T-helper 1 cell treated with Interleukin-12 subunit alpha and Interleukin-12 subunit beta and Interleukin-4 antibody, amounts not matched to agents 30 μg/mL and 1 μg/mL, for 36 hours (primary cell): ENCODE measurements around the gene ELL2.
"Not testable (repeated sequence)": the region's sequence is repeated elsewhere in the genome, so short reads cannot be mapped to it uniquely, and the experiment has no call there.

Experiments used
- H3K27ac Mint-ChIP-seq: one replicate; pipeline ENCODE4 v1.8.0; 2021; ENCODE audit warnings: mild to moderate bottlenecking, mixed read lengths
- H3K27me3 Mint-ChIP-seq: one replicate; pipeline ENCODE4 v1.8.0; 2021; ENCODE audit warnings: low read depth, mixed read lengths
- H3K36me3 Mint-ChIP-seq: one replicate; pipeline ENCODE4 v1.8.0; 2021; ENCODE audit warnings: low read depth, mixed read lengths
- H3K4me1 Mint-ChIP-seq: one replicate; pipeline ENCODE4 v1.8.0; 2021; ENCODE audit warnings: low read depth, mixed read lengths
- H3K4me3 Mint-ChIP-seq: one replicate; pipeline ENCODE4 v1.8.0; 2021; ENCODE audit warnings: mild to moderate bottlenecking, moderate library complexity, mixed read lengths
- H3K9me3 Mint-ChIP-seq: one replicate; pipeline ENCODE4 v1.8.0; 2021; ENCODE audit warnings: mixed read lengths

ELL2 gene

GRCh38 chr5:95870105-95870672 lies 91.5 kb downstream of the ELL2 start:
- H3K4me1 Mint-ChIP-seq: peaks cover 38% of the 10 kb centered on the region
- H3K27me3 Mint-ChIP-seq: no peaks in the 10 kb centered on the region
- H3K4me3 Mint-ChIP-seq: peak overlapping the region; percentile 65
- peaks cover 5% of the 10 kb centered on the region for H3K36me3 Mint-ChIP-seq
- peaks cover 7% of the 10 kb centered on the region for H3K9me3 Mint-ChIP-seq
- H3K27ac Mint-ChIP-seq: peak overlapping the region; percentile 96

GRCh38 chr5:95869173-95869855 lies 92.3 kb downstream of the ELL2 start:
- not testable (repeated sequence) for H3K27me3 Mint-ChIP-seq, H3K36me3 Mint-ChIP-seq, H3K9me3 Mint-ChIP-seq
- Mint-ChIP-seq H3K4me1 (peaks cover 38% of the 10 kb centered on the region), H3K4me3 (peak overlapping the region; percentile 34), H3K27ac (peak overlapping the region; percentile 79)

- Mint-ChIP-seq H3K27ac (no peak overlapping the region), H3K4me1 (peaks cover 42% of the 10 kb centered on the region), H3K27me3 (no peaks in the 10 kb centered on the region), H3K36me3 (peaks cover 5% of the 10 kb centered on the region), H3K9me3 (peaks cover 7% of the 10 kb centered on the region), H3K4me3 (no peak overlapping the region)
These were observed 93.5 kb downstream of the ELL2 start for GRCh38 chr5:95868136-95868535.

- H3K27me3 Mint-ChIP-seq: no peaks in the 10 kb centered on the region
- peaks cover 5% of the 10 kb centered on the region for H3K36me3 Mint-ChIP-seq
- peaks cover 50% of the 10 kb centered on the region for H3K4me1 Mint-ChIP-seq
- H3K9me3 Mint-ChIP-seq: peaks cover 7% of the 10 kb centered on the region
- H3K4me3 Mint-ChIP-seq: no peak overlapping the region
- H3K27ac Mint-ChIP-seq: no peak overlapping the region
These were observed 95.1 kb downstream of the ELL2 start for GRCh38 chr5:95866435-95867040.

- H3K4me1 Mint-ChIP-seq: peaks cover 45% of the 10 kb centered on the region
- peaks cover 5% of the 10 kb centered on the region for H3K36me3 Mint-ChIP-seq
- no peak overlapping the region for H3K27ac Mint-ChIP-seq
- H3K4me3 Mint-ChIP-seq: no peak overlapping the region
- peaks cover 7% of the 10 kb centered on the region for H3K9me3 Mint-ChIP-seq
- H3K27me3 Mint-ChIP-seq: no peaks in the 10 kb centered on the region
These were observed 96.6 kb downstream of the ELL2 start for GRCh38 chr5:95864944-95865504.

GRCh38 chr5:95864456-95864855 lies 97.2 kb downstream of the ELL2 start:
- Mint-ChIP-seq H3K4me1 (peaks cover 43% of the 10 kb centered on the region), H3K36me3 (peaks cover 5% of the 10 kb centered on the region), H3K4me3 (no peak overlapping the region), H3K27me3 (no peaks in the 10 kb centered on the region), H3K27ac (no peak overlapping the region), H3K9me3 (peaks cover 7% of the 10 kb centered on the region)

- peaks cover 7% of the 10 kb centered on the region for H3K9me3 Mint-ChIP-seq
- H3K36me3 Mint-ChIP-seq: peaks cover 5% of the 10 kb centered on the region
- H3K4me3 Mint-ChIP-seq: no peak overlapping the region
- peaks cover 44% of the 10 kb centered on the region for H3K4me1 Mint-ChIP-seq
- no peaks in the 10 kb centered on the region for H3K27me3 Mint-ChIP-seq
- no peak overlapping the region for H3K27ac Mint-ChIP-seq
These were observed 98.3 kb downstream of the ELL2 start for GRCh38 chr5:95863383-95863757.

GRCh38 chr5:95862671-95863382 lies 98.8 kb downstream of the ELL2 start:
- peak overlapping the region; percentile 6 for H3K4me3 Mint-ChIP-seq
- peaks cover 3% of the 10 kb centered on the region for H3K36me3 Mint-ChIP-seq

GRCh38 chr5:95861864-95862561 lies 99.6 kb downstream of the ELL2 start:
- H3K4me3 Mint-ChIP-seq: peak overlapping the region; percentile 21
- peaks cover 45% of the 10 kb centered on the region for H3K4me1 Mint-ChIP-seq
- H3K9me3 Mint-ChIP-seq: peaks cover under 1% of the 10 kb centered on the region
- no peaks in the 10 kb centered on the region for H3K36me3 Mint-ChIP-seq
- no peaks in the 10 kb centered on the region for H3K27me3 Mint-ChIP-seq
- H3K27ac Mint-ChIP-seq: peak overlapping the region; percentile 16

More at GRCh38 chr5:95862671-95863382, 98.8 kb downstream of the ELL2 start:
- H3K4me1 Mint-ChIP-seq: peaks cover 45% of the 10 kb centered on the region
- no peak overlapping the region for H3K27ac Mint-ChIP-seq
- H3K9me3 Mint-ChIP-seq: peaks cover 4% of the 10 kb centered on the region
- H3K27me3 Mint-ChIP-seq: no peaks in the 10 kb centered on the region

- peaks cover 45% of the 10 kb centered on the region for H3K4me1 Mint-ChIP-seq
- H3K27me3 Mint-ChIP-seq: no peaks in the 10 kb centered on the region
- no peaks in the 10 kb centered on the region for H3K36me3 Mint-ChIP-seq
- H3K9me3 Mint-ChIP-seq: no peaks in the 10 kb centered on the region
- H3K27ac Mint-ChIP-seq: peak overlapping the region; percentile 45
- H3K4me3 Mint-ChIP-seq: peak overlapping the region; percentile 16
These were observed 100.3 kb downstream of the ELL2 start for GRCh38 chr5:95861221-95861863.

- Mint-ChIP-seq H3K4me1 (peaks cover 43% of the 10 kb centered on the region), H3K36me3 (no peaks in the 10 kb centered on the region), H3K9me3 (no peaks in the 10 kb centered on the region), H3K27ac (peak overlapping the region; percentile 22), H3K27me3 (no peaks in the 10 kb centered on the region), H3K4me3 (no peak overlapping the region)
These were observed 102.0 kb downstream of the ELL2 start for GRCh38 chr5:95859661-95860060.

- Mint-ChIP-seq H3K27ac (peak overlapping the region; percentile 22), H3K9me3 (no peaks in the 10 kb centered on the region)
These were observed 102.7 kb downstream of the ELL2 start for GRCh38 chr5:95858661-95859595.

GRCh38 chr5:95858023-95858461 lies 103.6 kb downstream of the ELL2 start:
- no peaks in the 10 kb centered on the region for H3K9me3 Mint-ChIP-seq
- H3K27ac Mint-ChIP-seq: no peak overlapping the region
- H3K4me1 Mint-ChIP-seq: peaks cover 38% of the 10 kb centered on the region
- H3K27me3 Mint-ChIP-seq: no peaks in the 10 kb centered on the region
- H3K36me3 Mint-ChIP-seq: no peaks in the 10 kb centered on the region
- H3K4me3 Mint-ChIP-seq: no peak overlapping the region

More at GRCh38 chr5:95858661-95859595, 102.7 kb downstream of the ELL2 start:
- Mint-ChIP-seq H3K36me3 (no peaks in the 10 kb centered on the region), H3K4me3 (peak overlapping the region; percentile 33), H3K4me1 (peaks cover 43% of the 10 kb centered on the region), H3K27me3 (no peaks in the 10 kb centered on the region)
